CD4-positive, alpha-beta T cell treated with Interferon gamma for 1 hour (primary cell): ENCODE data around the gene MATN3.
A peak's percentile ranks its signal among the peaks of the same experiment; 100 is the strongest.
"Not testable (repeated sequence)": the region's sequence is repeated elsewhere in the genome, so short reads cannot be mapped to it uniquely, and the experiment has no call there.

Experiments
- DNase-seq: peaks from one replicate; pipeline ENCODE4 v3.0.0-alpha.2; 2020

The MATN3 gene, protein sequence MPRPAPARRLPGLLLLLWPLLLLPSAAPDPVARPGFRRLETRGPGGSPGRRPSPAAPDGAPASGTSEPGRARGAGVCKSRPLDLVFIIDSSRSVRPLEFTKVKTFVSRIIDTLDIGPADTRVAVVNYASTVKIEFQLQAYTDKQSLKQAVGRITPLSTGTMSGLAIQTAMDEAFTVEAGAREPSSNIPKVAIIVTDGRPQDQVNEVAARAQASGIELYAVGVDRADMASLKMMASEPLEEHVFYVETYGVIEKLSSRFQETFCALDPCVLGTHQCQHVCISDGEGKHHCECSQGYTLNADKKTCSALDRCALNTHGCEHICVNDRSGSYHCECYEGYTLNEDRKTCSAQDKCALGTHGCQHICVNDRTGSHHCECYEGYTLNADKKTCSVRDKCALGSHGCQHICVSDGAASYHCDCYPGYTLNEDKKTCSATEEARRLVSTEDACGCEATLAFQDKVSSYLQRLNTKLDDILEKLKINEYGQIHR

DNA sequence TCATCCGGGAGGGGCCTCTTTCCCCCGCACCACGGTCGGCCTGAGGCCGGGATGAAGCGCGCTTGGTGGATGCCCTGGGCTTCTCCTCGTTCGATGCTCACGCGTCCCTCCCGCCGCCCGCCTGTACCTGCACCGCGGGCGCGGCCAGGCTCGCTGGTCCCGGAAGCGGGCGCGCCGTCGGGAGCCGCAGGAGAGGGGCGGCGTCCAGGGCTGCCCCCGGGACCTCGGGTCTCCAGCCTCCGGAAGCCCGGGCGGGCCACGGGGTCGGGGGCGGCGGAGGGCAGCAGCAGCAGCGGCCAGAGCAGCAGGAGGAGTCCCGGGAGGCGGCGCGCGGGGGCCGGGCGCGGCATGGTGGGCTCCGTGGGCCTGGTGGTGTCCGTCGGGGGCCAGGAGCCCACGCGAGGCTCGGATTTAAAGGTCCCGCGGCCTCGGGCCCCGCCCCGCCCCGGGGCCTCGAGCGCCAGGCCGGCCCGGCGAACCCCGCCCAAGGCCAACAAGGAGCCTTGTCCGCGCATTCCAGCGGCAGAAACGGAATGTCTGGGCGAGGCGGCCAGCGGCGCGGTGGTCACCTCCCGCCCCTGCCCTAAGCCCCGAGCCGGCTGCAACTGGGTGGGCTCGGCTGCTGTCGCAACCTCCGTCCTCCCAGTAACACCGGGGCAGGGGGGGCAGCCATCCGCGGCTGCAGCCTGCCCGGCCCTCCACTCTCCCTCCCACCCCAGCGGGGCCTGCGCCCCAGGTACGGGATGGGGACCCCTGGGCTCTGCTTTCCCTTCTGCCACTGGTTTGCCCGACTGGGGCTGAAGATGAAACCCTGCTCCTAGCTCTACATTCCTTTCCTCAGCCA is at the start of gene MATN3:
TSS of gene MATN3 (minus strand) at position 387 of the 844 bp plus-strand sequence. CDS start at position 350, 37 bp downstream.
- no peak for DNase-seq

DNA sequence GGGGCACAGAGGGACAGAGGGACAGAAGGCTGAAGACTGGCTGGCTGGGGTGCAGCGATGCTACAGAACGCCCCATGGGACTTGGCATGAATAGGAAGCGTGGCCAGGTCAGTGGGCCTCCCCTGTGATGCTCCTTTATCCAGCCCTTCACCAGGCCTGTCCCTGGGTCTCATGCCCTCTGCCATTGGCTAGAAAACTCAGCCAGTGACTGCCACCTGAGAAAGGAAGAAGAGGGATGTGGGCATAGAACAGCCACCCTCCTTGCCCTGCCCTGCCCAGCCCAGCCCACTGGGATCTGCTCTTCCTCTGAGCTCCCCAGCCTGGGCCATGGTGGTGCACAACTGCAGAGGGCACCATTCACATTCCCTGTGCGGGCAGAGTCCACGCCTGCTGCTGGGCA is 49.5 kb upstream of the MATN3 start:
- no peak for DNase-seq

DNA sequence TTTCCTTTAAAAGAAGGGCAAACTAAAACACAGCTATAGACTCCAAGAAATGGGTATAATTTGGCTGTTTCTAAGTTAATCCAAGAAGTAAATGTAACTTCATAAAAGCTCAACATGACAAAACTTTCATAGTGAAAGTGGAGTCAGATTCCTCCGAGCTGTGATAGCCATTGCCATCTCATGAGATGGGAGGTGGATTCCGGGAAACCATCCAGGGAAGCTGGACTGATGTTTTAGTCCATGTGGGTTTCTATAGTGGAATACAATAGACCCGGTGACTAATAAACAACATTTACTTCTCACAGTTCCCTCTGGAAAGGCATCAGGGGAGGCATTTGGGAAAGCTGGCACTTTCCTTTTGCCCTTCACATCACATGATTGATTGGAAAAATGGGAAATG is 49.0 kb upstream of the MATN3 start:
- no peak for DNase-seq

DNA sequence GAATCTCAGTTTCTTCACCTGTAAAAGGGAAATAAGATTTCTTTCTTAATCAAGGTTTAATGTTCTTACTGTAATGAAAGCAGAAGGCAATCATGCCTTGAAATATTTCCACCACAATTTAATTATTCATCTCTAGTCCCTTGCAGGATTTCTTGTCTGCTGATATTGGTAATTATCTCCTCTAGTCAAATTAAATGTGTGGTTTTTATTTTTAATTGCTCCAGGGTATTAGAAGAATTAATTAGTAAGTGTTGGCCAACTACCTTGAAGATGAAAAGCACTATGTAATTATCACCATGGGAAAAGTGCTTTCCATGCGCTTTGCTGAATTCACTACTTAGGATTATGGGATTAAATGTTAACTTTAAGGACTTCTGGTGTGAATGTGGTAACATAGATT is 47.6 kb upstream of the MATN3 start:
- no peak for DNase-seq

DNA sequence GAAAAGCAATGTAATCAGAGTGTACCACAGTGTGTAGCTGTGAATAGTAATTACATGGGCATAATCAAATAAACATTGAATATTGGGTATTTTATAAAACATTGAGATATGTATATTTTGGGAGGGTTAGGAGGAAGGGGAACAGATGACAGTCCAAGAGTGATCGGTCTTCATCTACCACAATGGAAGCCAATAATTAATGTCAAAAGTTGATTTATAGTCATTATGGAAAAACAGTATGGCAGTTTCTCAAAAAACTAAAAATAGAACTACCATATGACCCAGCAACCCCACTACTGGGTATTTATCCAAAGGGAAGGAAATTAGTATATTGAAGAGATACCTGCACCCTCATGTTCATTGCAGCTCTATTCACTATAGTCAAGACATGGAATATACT is 44.8 kb upstream of the MATN3 start:
- DNase-seq: no peak

DNA sequence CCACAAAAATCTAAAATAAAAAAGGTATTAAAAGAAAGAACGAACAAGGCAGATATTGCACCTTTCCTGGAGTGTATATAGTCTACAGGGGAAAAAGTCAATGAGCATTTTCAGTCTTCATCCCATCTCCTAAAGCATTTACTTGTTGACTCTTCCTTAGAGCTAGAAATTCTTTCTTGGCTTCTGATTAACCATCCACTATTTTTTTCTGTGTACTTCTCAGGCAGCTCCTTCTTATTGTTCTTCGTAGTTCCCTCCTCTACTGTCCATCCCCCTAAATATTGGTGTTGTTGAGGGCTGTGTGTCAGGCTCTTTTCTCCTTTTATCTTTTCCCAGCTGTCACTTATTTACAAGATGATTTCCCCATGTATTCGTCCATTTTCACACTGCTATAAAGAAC is 42.5 kb upstream of the MATN3 start:
- DNase-seq: no peak

DNA sequence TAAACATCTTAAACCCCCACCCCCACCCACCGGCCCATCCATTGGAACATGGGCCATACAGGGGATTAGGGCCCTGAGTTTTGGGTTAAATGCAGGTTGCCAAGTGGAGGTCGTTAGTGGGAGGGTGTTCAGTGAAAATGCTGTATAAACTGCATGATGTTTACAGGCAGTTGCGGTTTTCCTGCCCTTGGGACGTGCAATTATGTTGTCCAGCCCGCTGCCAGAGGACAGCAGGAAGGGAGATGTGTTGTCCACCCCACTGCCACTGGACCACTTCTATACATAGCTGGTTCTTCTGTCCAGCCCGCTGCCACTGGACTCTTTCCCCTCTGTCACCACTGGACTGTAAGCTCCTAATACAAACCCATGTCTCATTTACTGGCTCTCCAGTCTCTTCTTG is 41.7 kb upstream of the MATN3 start:
- no peak for DNase-seq

DNA sequence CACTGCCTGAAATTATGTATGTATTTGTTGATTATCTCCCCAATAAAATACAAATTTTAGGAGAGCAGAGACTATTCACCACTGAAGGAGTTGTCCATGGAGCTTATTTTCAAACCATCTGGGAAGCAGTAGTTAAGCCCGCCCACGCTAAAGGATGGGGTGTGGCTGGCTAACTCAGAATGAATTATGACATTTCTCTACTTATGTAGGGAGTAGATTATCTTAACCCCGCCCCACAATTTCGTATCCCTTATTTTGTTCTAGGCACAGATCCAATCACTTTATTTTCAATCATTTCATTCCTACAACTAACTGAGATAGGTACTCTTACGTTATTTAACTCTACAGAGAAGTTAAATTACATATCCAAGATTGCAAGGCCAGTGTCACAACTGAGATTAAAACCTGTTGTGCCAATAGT is 40.4 kb upstream of the MATN3 start:
- DNase-seq: no peak

DNA sequence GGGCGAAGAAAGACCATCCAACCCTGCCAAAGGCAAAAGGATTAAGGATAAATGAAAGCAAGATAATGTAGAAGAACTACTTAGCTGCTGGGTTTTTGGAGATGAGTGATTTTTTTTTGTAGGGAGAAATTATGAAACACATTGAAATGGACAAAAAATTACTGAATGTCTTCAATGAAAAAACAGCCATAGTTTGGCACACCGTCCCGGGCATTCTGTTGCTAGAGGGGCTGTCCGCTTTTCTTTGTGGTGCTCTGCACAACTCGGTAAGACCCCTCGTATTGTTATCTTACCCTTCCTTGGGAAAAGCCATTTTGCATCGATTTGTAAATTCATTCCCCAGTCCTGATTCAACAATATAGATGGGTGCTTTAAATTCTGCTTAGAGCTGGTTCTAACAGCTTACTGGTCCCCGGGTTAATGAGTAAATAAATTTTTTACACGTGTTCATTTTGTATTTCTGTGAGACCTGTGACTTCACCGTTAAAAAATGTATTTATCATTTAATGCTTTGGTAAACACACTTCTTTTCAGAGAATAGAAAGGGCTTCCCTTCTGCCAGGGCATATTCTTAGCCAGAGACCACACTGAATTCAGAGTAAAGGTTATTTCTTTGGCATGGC is 39.9 kb upstream of the MATN3 start:
- DNase-seq: no peak

DNA sequence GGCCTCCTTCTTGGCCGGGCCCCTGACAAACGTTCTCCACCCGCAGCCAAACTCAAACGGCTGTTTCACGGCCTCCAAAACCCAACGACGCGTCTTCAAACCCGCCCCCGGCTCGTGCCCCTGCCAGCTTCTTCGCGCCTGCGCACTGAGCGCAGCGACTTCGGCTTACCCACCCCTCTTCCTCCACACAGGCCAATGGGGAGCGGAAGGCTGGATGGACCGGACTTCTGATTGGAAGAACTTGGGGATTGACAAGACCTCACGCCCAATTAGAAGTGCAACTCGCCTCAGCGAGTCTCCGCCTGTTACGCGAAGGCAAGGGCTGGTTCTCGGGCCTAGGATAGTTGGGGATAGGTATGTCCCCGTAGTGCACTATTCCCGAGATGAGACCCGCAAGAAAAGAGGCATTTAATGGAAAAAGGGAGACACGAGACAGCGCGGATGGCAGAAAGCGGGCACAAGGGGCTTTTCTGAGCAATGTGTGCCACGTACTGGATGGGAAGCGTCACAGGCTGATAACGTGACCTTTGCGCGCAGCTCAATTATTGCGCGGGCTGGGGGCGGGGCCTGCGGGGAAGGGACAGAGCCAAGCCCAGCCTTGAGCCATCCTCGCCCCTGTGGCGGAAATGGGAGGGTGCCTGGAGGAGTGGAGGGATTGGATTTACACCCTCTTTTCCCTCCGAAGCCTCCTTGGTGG is 39.2 kb upstream of the MATN3 start, which contains the start of gene LAPTM4A:
TSS of gene LAPTM4A (minus strand) at position 97 of the 697 bp plus-strand sequence. CDS start 108 bp downstream, outside the sequence.
- DNase-seq: peak; percentile 99

DNA sequence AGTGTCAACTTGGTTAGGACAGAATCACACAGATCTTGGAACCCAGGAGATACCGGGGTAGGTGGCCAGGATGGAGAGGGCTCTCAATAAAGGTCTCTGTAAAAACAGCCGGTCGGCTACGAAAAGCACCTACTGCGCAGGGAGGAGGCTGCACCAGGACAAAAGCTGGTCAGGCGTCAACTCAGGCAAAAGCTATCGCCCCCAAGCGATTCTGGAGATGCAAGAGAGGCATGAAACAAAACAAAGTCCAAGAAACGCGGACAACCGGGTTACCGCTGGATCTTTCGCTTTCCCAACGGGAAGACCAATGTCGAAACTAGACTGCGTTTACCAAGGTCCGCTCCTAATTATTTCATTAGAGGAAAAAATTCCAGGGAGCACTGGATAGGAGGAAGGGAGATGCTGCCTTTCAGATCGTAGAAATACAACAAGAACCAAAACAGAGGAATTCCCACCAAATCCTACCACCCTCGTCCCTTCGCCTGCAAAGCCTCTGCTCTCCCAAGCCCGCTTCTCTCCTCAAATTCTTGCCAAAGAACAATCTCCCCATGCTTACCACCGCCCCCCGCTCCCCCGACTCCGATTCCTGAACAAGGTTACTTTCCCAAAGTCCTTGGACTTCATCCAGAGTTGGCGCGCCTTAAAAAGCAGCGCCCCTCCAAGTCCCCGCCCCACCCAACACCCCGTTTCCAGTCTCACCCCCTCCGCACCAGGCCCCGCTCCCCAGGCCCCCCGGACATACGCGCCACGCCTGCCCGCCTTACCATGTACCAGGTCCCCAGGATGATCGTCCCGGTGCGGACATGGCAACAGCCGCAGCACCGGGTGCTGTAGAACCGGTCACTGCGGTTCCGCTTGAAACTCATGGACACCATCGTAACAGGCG is 38.4 kb upstream of the MATN3 start:
- peak; percentile 34 for DNase-seq

DNA sequence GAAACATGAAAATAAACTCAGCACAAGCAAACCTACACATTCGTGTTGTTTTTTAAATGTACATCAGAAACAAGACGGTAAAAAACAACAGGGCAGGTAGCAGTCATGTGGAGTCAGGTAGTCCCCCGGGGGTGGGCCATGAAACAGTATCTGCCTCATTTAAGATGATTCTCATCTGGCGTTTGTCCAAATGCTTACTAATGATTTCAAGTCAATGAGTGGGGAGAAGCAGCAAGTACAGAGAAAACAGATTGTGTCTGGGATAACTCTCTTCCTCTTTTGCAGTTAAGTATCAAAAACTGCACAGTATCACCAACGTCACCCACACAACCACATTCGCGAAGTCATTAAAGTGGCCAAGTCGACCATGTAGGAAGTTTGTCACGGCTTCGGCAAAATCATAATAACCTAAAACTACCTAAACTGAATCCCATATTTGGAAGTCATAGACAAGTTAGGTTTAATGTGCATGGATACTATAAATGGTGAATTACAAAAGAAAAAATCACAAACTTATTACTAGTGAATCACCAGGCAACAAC is 37.7 kb upstream of the MATN3 start:
- peak; percentile 65 for DNase-seq

DNA sequence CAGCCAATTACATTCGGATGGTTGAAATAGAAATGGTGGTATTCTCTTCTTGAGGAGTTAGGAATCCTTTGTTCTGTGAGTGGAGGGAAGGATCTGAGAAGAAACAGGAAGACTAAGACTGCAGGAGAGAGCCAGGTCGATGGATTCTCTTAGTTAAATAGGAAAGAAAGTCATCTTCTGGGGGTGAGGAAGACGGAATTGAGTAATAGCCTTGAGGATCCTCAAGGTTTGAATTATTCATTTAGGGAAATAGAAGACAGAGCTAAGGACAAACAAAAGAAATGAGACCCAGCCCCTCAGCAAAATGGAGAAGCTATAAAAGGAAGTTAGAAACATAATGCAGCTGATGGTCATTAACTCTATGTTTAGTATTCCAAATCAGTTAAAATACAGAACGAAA is 37.2 kb upstream of the MATN3 start:
- DNase-seq: no peak

DNA sequence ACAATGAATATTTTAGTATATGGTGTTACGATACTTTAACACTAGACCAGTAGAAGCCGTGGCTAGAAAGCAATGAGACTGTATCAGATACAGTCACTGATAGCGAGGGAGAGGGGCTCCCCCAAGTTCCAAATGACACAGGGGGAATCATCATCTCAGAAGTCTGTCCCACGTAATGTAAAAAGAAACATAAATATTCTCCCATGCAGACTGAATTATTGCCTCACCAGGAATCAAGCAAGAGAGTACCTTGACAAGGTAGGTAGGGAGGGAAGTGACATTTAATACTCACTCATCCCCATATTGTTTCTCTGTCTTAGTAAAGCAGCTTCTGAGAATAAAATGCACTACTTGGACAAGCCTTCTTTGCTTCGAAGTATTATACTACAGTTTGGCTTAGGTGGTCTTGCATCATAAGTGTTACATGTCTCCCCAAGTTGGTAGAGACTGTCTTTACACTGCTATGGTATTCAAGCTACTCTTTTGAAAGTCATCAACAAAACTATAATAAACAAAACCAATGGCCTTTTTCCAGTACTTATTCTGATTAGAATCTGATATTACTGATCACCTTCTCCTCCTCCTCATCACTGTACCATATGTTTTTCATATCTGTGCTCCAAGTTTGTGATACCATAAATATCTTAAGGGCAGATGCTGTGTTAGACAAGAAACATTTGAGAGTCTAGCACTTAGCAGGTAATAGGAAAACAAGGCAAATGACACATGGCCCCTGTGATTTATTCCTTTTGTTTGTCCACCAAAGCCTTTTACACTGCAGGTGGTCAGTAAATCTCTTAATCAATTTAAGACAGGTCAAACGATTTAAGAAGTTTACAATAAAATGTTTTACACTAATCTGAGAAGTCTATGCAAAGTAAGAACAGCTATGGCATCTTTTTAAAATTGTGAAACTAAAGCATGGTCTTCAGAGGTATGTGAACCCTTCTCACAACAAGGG is 36.3 kb upstream of the MATN3 start:
- no peak for DNase-seq

DNA sequence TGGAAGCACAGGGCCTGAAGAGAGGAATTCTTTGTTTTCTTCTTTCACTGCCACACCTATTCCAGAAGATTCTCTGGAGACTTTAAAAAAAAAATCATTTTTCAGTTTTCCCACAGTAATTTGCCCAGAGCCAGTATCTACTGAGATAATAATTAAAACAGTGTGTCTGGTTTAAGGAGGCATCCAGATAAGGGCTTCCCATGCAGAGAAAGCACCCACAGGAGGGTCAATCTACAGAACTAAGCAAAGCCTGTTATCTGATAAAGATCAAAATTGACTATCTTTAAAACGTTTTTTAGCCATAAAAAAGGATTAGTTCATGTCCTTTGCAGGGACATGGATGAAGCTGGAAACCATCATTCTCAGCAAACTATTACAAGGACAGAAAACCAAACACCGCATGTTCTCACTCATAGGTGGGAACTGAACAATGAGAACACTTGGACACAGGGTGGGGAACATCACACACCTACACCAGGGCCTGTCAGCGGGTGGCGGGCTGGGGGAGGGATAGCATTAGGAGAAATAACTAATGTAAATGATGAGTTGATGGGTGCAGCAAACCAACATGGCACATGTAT is 33.3 kb upstream of the MATN3 start:
- not testable (repeated sequence) for DNase-seq

DNA sequence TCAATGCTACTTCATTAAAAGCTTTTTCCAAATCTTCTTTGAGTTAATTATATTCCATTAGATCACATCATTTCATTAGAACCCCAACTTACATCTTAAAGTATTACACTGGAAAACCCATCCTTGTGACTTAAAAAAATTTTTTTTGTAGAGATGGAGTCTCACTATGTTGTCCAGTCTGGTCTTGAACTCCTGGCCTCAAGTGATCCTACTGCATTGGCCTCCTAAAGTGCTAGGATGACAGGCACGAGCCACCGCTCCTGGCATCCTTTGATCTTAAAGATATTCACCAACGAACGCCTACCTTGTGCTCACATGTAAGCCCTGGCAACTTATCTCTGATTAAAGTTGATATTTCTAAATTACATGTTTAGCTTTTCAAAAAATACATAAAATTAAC is 32.3 kb upstream of the MATN3 start:
- no peak for DNase-seq

DNA sequence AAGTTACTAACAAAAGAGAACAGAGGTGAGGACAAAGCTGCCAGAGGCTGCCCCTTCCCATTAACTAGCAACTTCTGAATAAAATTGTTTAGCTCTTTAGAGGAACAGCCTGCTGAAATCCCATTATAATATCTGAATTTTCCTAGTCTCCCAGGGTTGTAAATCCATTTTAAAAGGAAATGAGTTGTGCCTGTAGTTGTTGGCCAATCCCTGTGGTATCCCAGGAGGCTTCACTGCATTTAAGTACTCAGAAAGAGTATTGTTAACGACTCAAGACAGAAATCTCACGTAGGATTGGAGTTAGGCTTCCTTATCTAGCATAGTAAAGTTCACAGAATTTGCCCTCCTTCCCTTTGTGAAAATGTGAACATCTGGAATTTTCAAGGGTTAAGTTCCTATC is 30.1 kb upstream of the MATN3 start:
- DNase-seq: no peak

DNA sequence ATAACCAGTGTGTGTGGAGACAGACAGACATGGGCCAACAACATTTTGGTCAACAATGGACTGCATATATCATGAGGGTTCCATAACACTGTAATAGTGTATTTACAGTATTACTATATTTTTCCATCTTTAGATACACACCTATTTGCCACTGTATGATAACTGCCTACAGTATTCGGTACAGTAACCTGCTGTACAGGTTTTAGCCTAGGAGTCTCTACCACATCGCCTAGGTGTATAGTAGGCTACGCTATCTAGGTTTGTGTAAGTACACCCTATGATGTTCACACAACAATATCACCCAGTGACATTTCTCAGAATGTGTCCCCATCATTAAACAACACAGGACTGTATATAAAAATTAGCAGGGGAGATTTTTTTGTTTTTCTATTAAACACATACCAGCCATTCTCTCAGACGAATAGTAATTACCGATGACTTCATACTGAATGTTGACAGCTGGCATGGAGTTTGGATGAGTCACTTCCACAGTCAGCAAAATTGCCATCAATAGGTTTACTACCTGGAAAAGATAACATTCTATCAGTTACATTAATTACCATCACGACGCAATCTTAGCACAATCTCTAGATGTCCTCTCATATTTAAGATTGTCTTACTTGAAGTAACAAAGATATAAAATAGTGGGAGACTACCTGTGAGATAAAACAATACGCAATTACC is 28.2 kb upstream of the MATN3 start:
- DNase-seq: no peak

DNA sequence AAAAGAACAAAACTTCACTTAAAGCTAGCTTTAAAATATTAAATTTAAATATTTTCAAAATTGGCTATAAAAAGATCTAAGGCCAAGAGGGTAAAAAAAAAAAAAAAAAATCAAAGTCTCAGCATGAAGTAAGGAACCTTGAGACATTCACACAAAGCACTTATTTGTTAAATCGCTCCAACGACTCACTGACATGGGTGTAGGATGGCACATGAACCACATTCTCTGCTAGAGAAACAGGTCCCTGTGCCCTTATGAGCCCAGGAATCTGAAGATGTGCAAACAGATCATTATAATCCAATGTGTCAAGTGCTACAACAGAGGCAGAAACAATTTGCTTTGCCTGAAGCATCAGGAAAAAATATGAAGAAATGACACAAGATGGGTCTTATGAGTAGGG is 25.2 kb upstream of the MATN3 start:
- no peak for DNase-seq
